Measurements from ENCODE around the gene NKIRAS1.
A peak's percentile ranks its signal among the peaks of the same experiment; 100 is the strongest.
"Not testable (repeated sequence)": the region's sequence is repeated elsewhere in the genome, so short reads cannot be mapped to it uniquely, and the experiment has no call there.

The NKIRAS1 gene

GRCh38 chr3:23928524-23928923 lies 11.7 kb upstream of the NKIRAS1 start:
- TF ChIP-seq, protein P1, sequence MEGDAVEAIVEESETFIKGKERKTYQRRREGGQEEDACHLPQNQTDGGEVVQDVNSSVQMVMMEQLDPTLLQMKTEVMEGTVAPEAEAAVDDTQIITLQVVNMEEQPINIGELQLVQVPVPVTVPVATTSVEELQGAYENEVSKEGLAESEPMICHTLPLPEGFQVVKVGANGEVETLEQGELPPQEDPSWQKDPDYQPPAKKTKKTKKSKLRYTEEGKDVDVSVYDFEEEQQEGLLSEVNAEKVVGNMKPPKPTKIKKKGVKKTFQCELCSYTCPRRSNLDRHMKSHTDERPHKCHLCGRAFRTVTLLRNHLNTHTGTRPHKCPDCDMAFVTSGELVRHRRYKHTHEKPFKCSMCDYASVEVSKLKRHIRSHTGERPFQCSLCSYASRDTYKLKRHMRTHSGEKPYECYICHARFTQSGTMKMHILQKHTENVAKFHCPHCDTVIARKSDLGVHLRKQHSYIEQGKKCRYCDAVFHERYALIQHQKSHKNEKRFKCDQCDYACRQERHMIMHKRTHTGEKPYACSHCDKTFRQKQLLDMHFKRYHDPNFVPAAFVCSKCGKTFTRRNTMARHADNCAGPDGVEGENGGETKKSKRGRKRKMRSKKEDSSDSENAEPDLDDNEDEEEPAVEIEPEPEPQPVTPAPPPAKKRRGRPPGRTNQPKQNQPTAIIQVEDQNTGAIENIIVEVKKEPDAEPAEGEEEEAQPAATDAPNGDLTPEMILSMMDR (IDR thresholded peaks at IDR 0.05; ENCODE audit: low read depth, low read length, missing control alignments) = no peak
- H3K4me3 ChIP-seq (replicated peaks; ENCODE audit: low read depth, low read length) = no peak overlapping the region
- DNase-seq (ENCODE audit: extremely low read depth, low read depth) = no peak

DNA sequence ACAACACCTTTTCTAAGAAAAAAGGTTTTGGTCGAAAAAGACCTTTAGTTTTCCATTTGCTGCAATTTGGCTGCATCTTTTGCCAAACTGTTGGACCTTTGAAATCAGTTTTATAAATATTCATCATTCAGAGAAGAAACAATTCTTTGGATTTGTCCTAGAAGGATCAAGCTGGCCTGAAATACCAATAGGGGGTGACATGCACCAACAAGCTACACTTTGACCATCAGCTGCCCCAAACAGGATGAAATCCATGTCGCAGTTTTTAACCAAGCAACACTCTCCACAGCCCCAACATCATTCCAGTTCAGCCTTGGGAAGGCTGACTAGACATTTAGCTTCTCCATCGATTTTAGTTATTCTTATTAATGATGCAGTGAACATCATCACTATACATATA lies 9.9 kb upstream of the NKIRAS1 start:
- DNase-seq (ENCODE audit: extremely low read depth, low read depth) = no peak
- no peak overlapping the region for H3K4me3 ChIP-seq (replicated peaks; ENCODE audit: low read depth, low read length)
- TF ChIP-seq, protein P1 (IDR thresholded peaks at IDR 0.05; ENCODE audit: low read depth, low read length, missing control alignments) = no peak

DNA sequence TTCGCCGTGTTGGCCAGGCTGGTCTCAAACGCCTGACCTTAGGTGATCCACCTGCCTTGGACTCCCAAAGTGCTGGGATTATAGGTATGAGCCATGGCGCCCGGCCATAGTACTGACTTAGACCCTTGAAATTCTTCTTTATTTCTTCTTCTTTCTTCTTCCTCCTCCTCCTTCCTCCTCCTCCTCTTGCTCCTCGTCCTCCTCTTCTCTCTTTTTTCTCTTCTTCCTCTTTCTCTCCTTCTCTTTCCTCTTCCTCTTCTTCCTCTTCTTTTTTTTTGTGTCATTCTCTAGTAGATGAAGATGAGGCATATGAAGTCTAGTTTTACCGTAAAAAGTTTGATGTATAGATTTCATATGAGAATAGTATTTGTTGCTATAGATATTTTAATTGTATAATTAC lies 9.5 kb upstream of the NKIRAS1 start:
- H3K4me3 ChIP-seq (replicated peaks; ENCODE audit: low read depth, low read length) = no peak overlapping the region
- TF ChIP-seq, protein P1 (IDR thresholded peaks at IDR 0.05; ENCODE audit: low read depth, low read length, missing control alignments) = no peak
- no peak for DNase-seq (ENCODE audit: extremely low read depth, low read depth)

DNA sequence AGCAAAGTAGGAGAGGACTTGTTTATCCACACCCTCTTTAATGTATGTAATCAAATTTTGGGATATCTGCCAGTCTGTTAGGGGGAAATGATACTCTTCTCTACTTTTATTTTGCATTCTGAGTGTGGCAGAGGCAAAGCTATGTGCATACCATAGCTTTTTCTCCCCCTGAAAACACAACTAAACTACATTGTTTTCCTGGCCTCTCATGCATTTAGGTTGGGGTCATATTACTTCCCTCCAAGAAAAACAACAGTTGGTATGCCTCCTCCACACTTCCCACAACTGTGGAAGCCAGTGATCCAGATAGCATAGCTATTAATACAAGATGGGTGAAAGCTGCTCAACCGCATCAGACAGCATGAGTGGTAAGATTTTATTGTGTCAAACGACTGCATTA lies 7.0 kb upstream of the NKIRAS1 start:
- TF ChIP-seq, protein P1 (IDR thresholded peaks at IDR 0.05; ENCODE audit: low read depth, low read length, missing control alignments) = no peak
- no peak for DNase-seq (ENCODE audit: extremely low read depth, low read depth)

DNA sequence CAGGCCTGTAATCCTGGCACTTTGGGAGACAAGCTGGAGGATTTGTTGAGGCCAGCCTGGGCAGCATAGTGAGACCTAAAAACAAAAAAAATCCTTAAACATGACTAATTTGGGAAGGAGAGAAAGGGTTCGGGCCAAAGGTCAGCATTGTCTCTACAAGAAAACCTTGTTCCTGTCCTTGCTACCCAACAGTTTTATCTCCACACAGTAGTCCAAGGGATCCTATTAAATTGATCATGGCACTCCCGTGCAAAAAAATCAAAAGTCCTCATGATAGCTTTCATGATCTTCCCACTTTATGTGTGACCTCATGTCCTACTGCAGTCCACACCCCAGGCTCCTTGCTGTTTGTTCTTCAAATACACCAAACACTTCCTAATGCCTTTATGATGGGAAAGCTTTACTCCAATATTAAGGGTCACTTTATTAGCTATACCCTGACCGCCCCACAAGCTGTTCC lies 4.3 kb upstream of the NKIRAS1 start:
- TF ChIP-seq, protein P1 (IDR thresholded peaks at IDR 0.05; ENCODE audit: low read depth, low read length, missing control alignments) = no peak
- no peak overlapping the region for H3K4me3 ChIP-seq (replicated peaks; ENCODE audit: low read depth, low read length)
- no peak for DNase-seq (ENCODE audit: extremely low read depth, low read depth)

More for the DNA sequence above, 7.0 kb upstream of the NKIRAS1 start:
- no peak overlapping the region for H3K4me3 ChIP-seq (replicated peaks; ENCODE audit: low read depth, low read length)

DNA sequence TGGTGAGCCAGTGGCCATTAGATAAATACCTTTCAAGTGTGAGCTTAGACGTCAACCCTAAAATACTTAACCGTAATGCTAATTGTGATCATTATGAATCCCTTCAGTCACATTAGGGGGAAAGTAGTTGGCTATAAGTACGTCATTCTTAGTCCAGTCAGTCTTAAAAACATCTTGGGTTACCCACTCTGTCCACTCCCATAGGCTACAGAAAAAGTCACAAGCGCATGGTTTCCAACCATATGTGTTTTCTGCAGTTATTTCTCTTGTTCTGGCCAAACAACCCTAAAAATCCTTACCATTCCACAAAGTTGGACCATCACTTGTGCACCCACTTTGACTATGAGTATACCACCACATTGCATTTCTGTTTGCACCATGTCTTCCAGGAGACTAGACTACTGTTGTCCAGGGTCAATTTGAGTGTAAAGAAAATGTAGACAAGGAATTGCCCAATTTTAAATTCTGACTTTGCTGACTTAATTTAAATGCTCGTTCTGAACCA lies 3.4 kb upstream of the NKIRAS1 start:
- peak overlapping the region; percentile 93 for H3K4me3 ChIP-seq (replicated peaks; ENCODE audit: low read depth, low read length)
- TF ChIP-seq, protein P1 (IDR thresholded peaks at IDR 0.05; ENCODE audit: low read depth, low read length, missing control alignments) = no peak
- DNase-seq (ENCODE audit: extremely low read depth, low read depth) = no peak

- DNase-seq (ENCODE audit: extremely low read depth, low read depth) = no peak
- peak overlapping the region; percentile 93 for H3K4me3 ChIP-seq (replicated peaks; ENCODE audit: low read depth, low read length)
- TF ChIP-seq, protein P1 (IDR thresholded peaks at IDR 0.05; ENCODE audit: low read depth, low read length, missing control alignments) = no peak
Measured at GRCh38 chr3:23919628-23920027, 2.8 kb upstream of the NKIRAS1 start.

GRCh38 chr3:23918331-23918730 lies 1.5 kb upstream of the NKIRAS1 start:
- DNase-seq (ENCODE audit: extremely low read depth, low read depth) = not testable (repeated sequence)
- peak overlapping the region; percentile 93 for H3K4me3 ChIP-seq (replicated peaks; ENCODE audit: low read depth, low read length)

DNA sequence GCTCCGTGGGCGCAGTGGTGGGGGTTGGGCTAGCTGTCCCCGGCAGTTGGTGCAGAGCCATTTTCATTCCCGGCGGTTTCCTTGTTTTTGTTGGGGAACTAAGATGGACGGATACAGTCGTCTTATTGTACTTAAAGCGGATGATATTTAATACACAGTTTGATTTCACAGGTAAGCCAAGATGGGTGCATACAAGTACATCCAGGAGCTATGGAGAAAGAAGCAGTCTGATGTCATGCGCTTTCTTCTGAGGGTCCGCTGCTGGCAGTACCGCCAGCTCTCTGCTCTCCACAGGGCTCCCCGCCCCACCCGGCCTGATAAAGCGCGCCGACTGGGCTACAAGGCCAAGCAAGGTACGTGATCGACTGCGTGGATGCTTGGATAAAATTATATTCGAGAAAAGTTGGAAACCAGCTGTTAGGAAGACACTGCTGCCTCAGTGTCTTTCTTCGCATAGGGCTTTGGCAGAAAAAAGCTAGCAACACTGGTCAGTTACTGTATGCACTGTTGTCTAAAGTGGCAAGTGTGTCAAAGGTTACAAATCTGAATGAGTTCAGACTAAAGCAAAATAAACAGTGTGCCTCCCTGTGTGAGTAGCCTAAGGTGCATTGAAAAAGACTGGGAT lies 1.0 kb upstream of the NKIRAS1 start:
- not testable (repeated sequence) for DNase-seq (ENCODE audit: extremely low read depth, low read depth)
- peak overlapping the region; percentile 93 for H3K4me3 ChIP-seq (replicated peaks; ENCODE audit: low read depth, low read length)
